Caki2 (cell line): ENCODE data around the gene RNF6. TPM values are rescaled to one million over a fixed set of nuclear protein-coding genes. Genes with fewer than 3 reads are reported as not detected.

Experiments
- DNase-seq: peaks from one replicate; pipeline ENCODE4 v3.0.0-alpha.2; 2015; ENCODE audit warnings: low read depth
- in situ Hi-C: cut with HindIII; loops from 2 replicates; pipeline ENCODE4 v1.10.0; 2016; ENCODE audit warnings: low sequenced_read_pairs, low pct_unique_long_range_greater_than_20kb, mixed read lengths
- total RNA-seq: library from RNA; depleted of rRNA; stranded (reverse); fragments of >200 nt; shearing (Covaris generic); gene quantifications from 2 replicates; pipeline ENCODE4 v1.2.3, GENCODE V29; 2014; ENCODE audit warnings: low replicate concordance

RNF6 gene
- total RNA-seq, 1 experiment from 2014 or later = 10.2 TPM

- in situ Hi-C loops = no loop called here
- no peak for DNase-seq
Measured at GRCh38 chr13:26229080-26229615, 7.0 kb upstream of the RNF6 start.

DNA sequence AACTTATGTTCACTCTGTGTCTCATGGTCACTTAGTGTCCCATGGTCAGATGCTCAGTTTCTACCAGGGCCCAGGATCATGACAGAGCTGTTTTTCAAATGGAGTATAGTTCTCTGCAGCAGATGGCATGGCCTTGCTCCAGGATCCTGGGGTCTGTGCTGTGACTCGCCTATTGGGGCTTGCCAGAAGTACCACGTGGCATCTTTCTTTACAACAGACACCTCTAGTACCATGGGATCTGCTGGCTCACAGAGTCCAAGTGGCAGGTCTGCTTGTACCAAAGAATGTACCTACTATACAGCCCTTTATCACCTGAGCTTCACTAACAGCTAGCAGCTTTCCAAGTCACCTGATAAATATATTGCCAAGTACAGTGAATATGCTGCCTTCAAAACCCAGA is 6.0 kb upstream of the RNF6 start:
- in situ Hi-C loops = no loop called here
- no peak for DNase-seq

DNA sequence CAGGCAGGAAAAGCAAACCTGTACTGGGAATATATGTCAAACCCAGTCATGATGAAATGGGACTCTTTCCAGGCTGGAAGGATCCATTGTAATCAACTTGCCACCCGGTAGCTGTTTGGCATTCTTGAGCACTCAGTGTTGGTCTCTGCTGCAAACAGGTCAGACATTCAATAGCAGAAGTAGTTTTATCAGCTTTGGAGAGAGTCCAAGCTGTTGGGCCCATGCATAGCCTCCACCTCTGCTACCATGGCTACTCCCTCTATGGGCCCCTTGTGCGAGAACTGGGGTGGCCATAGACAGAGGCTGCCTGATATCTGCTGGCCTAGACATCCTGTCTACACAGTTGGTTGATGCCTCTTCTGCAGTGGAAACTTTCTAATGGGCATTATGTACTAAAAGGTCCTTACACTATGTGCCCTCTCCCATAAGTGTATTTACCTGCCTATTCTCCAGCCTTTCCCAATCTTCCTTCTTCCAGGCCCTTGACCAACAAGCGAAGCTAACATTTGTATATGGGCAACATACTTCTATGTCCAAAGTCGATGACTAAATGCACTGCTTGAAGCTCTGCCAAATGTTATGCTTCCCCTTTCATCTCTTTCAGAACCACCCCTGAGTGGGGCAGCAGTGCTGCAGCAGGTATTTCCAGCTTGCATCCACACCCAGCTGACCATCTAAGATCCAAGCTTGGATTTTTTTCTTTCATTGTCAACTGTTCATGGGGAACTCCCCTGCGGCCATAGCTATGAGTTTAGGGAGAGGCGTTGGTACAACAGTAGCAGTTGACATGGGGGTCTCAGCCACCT is 5.3 kb upstream of the RNF6 start:
- in situ Hi-C loops = no loop called here
- no peak for DNase-seq

- no peak for DNase-seq
- in situ Hi-C loops = no loop called here
Measured at GRCh38 chr13:26225896-26226617, 3.9 kb upstream of the RNF6 start.

DNA sequence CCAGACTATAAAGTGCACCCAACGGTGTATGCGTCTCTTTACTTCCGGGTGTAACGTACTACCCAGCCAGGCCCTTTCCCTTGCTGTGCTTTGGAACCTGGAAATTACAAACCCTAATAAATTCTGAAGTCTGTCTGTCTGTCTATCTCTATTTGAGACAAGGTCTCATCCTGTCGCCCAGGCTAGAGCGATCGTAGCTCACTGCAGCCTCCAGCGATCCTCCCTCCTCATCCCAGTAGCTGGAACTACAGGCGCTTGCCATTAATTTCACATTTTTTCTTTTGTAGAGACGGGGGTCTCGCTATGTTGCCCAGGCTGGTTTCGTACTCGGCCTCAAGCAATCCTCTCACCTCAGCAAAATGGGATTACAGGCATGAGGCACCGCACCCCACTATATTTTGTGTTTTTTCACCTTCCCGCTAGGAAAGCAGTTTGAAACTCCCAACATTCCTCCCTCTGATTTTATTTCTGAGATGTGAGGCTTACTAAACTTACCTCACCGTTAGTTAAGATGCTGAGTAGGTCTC is 469 bp upstream of the RNF6 start:
- in situ Hi-C loops = no loop called here
- DNase-seq = peak; percentile 70

- in situ Hi-C loops = no loop called here
- DNase-seq = no peak
Measured at GRCh38 chr13:26221399-26221720, 754 bp downstream of the RNF6 start.

GRCh38 chr13:26220575-26220974 is 1.5 kb downstream of the RNF6 start:
- DNase-seq = peak; percentile 11
- in situ Hi-C loops = no loop called here

DNA sequence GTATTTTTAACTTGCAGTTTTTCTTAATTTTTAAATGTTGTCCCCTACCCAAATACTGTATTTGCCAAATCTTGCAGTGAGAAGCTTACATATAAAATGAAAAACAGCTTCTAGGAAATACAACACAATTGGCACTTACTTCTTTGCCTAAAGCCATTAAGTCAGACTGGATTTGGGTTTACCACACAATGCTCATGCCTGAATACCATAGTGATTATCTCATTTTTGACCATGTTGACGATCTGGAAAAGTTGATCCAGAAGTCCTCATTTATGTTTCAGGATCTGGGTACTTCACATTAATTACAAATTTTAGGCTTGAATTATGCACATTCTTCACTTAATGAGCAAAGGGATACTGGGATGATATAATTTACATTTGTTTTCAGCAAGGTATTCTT is 2.4 kb downstream of the RNF6 start:
- DNase-seq = no peak
- in situ Hi-C loops = no loop called here

DNA sequence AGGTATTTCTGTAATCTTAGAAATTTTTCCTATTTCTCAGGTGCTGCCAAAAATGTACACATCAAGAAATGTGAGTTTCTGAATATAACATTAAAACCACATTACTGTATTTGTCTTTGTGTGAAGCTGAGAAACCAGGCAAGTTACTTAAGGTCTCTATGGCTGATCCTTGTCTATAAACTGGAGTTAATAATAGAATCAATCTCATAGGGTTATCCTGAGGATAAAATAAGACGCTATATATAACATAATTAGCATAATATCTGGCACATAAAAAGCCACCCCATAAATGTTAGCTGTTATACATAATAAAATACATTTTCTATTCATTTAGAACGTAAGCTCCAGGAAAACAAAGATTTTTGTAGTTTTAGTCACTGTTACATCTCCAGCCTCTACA is 6.1 kb downstream of the RNF6 start:
- no peak for DNase-seq
- in situ Hi-C loops = no loop called here

GRCh38 chr13:26213982-26214381 is 8.1 kb downstream of the RNF6 start:
- DNase-seq = no peak
- in situ Hi-C loops = no loop called here

GRCh38 chr13:26213345-26213744 is 8.8 kb downstream of the RNF6 start:
- DNase-seq = no peak
- in situ Hi-C loops = no loop called here

DNA sequence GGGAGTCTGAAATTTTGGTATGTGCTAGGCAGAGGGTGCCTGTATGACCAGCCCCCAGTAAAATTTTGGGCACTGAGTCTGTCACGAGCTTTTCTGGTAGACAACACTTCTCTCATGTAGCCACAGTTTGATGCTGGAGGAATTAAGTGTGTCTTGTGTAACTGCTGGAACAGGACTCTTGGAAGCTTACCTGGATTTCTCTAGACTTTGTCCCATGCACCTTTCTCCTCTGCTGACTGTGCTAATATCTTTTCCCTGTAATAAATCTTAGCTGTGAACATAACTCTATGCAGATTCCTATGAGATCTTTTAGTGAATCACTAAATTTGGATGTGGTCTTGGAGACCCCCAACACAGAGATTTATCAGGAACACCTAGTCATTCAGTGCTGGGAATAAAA is 13.8 kb downstream of the RNF6 start:
- in situ Hi-C loops = no loop called here
- no peak for DNase-seq

DNA sequence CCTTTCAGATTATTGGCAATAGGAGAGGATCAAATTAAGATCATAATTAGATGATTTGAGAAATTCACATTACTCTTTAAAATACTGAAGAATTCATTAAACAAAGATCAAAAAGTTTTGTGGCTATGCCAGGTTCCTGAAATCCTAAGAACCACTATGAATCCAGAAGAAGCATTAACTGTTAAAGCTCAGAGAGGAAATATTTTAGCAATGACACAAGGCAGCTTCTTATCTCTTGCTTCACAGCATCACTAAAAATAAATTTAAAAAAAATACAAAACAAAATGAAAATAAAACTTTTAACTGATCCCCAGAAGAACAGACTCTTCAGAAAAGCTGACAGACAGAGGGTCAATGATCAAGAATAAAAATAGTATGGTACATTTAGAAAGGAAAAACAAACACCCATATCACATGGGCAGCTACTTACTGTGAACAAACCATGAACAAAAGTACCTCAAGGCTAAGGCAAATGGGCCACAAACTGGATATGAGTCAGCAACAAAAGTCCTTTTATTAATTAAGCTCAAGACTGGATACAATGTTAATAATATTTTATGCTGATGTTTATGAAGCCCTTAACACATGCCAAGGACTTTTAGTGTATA is 19.6 kb downstream of the RNF6 start:
- no peak for DNase-seq
- in situ Hi-C loops = no loop called here

DNA sequence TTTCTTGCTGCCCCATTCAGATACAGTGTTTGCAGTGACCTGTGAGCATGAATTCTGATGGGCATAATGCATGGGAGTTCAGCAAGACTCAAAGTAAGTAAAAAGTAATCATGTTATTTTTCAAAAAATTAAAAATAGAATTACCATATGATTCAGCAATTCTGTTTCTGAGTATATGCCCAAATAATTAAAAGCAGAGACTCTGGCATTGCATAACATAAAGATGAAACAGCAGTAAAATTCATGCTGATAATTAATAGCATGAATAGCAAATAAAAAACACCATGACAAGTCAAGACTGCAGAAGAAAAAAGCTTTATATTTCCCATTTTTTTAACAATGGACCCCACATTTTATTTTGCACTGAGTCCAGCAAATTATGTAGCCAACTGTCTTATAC is 21.3 kb downstream of the RNF6 start:
- no peak for DNase-seq
- in situ Hi-C loops = no loop called here

DNA sequence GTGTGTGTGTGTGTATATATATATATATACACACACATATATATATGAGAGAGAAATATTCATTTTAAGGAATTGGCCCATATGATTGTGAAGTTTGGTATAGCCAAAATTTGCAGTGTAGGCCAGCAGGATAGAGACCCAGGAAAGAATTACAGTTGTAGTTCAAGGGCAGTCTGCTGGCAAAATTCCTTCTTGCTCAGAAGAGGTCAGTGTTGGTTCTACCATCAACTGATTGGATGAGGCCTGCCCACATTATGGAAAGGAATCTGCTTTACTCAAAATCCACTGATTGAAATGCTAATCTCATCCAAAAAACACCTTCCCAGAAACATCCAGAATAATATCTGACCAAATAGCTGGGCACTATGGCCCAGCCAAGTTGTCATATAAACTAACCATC is 24.0 kb downstream of the RNF6 start:
- in situ Hi-C loops = no loop called here
- no peak for DNase-seq

DNA sequence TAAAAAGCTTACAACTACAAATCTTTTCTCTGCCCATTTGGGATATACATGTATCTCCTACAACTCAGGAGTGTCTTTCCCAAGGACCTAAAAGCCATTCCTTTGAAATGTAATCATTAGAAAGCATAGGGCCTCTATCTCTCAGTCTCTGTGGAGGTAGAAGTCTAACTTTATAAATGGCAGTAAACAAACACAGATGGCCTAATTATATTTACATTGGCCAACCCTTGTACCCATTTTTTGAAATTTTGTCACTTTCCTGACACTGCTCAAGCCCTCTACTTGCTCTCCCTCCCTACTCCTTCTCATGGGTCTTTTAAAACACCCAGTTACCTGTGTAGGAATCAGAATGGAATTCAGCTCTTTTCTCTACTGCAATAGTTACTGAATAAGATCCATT is 24.8 kb downstream of the RNF6 start:
- in situ Hi-C loops = no loop called here

GRCh38 chr13:26186995-26187394 is 35.1 kb downstream of the RNF6 start:
- no peak for DNase-seq
- in situ Hi-C loops = no loop called here

More for the DNA sequence above, 24.8 kb downstream of the RNF6 start:
- no peak for DNase-seq

GRCh38 chr13:26186118-26186870 is 35.8 kb downstream of the RNF6 start:
- in situ Hi-C loops = no loop called here
- DNase-seq = peak; percentile 88
